ENCODE measurements around the gene NFYA. TPM values are rescaled to one million over a fixed set of nuclear protein-coding genes. Genes with fewer than 3 reads are reported as not detected.

NFYA gene
- total RNA-seq, 1 experiment from 2014 or later = 43.0 TPM

DNA sequence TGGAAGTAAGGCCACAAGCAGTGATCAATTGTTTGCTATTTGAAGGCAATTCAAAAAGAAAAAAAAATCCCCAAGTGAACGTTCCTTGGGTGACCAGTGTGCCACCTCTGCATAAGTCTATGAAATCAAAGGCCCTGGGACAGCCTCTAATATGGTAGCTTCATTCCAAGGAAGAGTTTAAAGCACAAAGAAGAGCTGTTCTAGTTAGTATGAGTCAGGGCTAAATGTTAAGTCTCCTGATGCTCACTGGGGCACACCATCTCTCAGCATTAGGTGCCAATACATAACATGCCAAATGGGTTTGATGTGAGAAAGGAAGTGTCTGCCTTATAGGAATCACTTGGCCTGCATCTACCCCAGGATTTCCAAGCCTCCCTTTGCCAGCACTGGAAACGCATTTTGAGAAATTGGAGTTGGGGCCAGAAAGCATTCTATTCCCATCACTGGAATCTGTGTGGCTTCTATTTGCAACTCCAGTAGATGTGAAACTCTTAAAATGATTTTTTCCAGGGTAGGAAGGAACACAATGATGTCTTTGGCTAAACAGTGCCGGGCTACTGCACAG is 46.7 kb upstream of the NFYA start:
- Mint-ChIP-seq H3K4me1 (peaks cover 22% of the 10 kb centered on the region in 2 experiments), H3K36me3 (ENCODE audit: insufficient read depth in 1 of 3, low read depth in 3 of 3) (0 out of 7 replicates have a peak, but pooled peaks cover 0 to 4% (median 0%) of the 10 kb centered on the region in 3 experiments), H3K27ac (no peak overlapping the region), H3K27me3 (ENCODE audit: low read depth) (no peaks in the 10 kb centered on the region), H3K4me3 (peak overlapping the region in 1 of 2 experiments; percentile 40; a peak in 2 of 5 replicates), H3K9me3 (no peaks in the 10 kb centered on the region)
- no peak overlapping the region for H4K5ac ChIP-seq (ENCODE audit: insufficient read length, low read depth, low read length)
- no peaks in the 10 kb centered on the region for H3K27me3 ChIP-seq (ENCODE audit: insufficient read depth, low read length)
- no peaks in the 10 kb centered on the region for H3K9me3 ChIP-seq (ENCODE audit: control insufficient read depth, low read depth, low read length)
- H3K4ac ChIP-seq (ENCODE audit: low read depth, low read length) = no peak overlapping the region
- no CpG with 5 or more reads among the region's 3 CpGs for WGBS (ENCODE audit: extremely low coverage, insufficient read length, low lambda C conversion rate)
- no peak overlapping the region for H2BK20ac ChIP-seq (ENCODE audit: low read depth, low read length, poor library complexity, severe bottlenecking)
- no peak overlapping the region for H3T11ph ChIP-seq (ENCODE audit: low read length)
- no peak overlapping the region for H2AK5ac ChIP-seq (ENCODE audit: insufficient read length, low read length)
- no peaks in the 10 kb centered on the region for H4K20me1 ChIP-seq (ENCODE audit: control insufficient read depth, insufficient read depth, insufficient read length)
- no peak overlapping the region for H2BK5ac ChIP-seq (ENCODE audit: insufficient read length, low read length)
- no peak overlapping the region for H3K56ac ChIP-seq (ENCODE audit: insufficient read length, low read depth, low read length)
- TF ChIP-seq, protein P1, sequence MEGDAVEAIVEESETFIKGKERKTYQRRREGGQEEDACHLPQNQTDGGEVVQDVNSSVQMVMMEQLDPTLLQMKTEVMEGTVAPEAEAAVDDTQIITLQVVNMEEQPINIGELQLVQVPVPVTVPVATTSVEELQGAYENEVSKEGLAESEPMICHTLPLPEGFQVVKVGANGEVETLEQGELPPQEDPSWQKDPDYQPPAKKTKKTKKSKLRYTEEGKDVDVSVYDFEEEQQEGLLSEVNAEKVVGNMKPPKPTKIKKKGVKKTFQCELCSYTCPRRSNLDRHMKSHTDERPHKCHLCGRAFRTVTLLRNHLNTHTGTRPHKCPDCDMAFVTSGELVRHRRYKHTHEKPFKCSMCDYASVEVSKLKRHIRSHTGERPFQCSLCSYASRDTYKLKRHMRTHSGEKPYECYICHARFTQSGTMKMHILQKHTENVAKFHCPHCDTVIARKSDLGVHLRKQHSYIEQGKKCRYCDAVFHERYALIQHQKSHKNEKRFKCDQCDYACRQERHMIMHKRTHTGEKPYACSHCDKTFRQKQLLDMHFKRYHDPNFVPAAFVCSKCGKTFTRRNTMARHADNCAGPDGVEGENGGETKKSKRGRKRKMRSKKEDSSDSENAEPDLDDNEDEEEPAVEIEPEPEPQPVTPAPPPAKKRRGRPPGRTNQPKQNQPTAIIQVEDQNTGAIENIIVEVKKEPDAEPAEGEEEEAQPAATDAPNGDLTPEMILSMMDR (conservative IDR thresholded peaks at IDR 0.05) = no peak
- no peak overlapping the region for H2AFZ ChIP-seq (ENCODE audit: low read length)
- peaks cover 8% of the 10 kb centered on the region for H3K23me2 ChIP-seq (ENCODE audit: insufficient read length, low read depth, low read length, poor library complexity, severe bottlenecking)
- no peak overlapping the region for H2BK15ac ChIP-seq (ENCODE audit: low read depth, low read length)
- DNase-seq = no peak
- no peak overlapping the region for H4K91ac ChIP-seq (ENCODE audit: insufficient read length, low read depth, low read length)
- H3K23ac ChIP-seq (ENCODE audit: insufficient read length, low read depth, low read length) = no peak overlapping the region
- no peaks in the 10 kb centered on the region for H3K79me1 ChIP-seq (ENCODE audit: insufficient read depth, low read depth, low read length, poor library complexity, severe bottlenecking)
- peaks cover 8% of the 10 kb centered on the region for H3K4me1 ChIP-seq (ENCODE audit: insufficient read depth, low read length)
- H3K27ac ChIP-seq (ENCODE audit: insufficient read length, low read depth, low read length) = no peak overlapping the region
- H3K9ac ChIP-seq (ENCODE audit: extremely low read depth, insufficient read length, low read length) = no peak overlapping the region
- no peak overlapping the region for H3K14ac ChIP-seq (ENCODE audit: insufficient read depth, low read length)
- H3K18ac ChIP-seq (ENCODE audit: insufficient read length, low read depth, low read length) = no peak overlapping the region
- no peak overlapping the region for H2BK120ac ChIP-seq (ENCODE audit: low read depth, low read length, poor library complexity, severe bottlenecking)
- H3K4me2 ChIP-seq (ENCODE audit: insufficient read depth, insufficient read length, low read length) = no peak overlapping the region
- H2BK12ac ChIP-seq (ENCODE audit: insufficient read length, low read depth, low read length) = no peak overlapping the region
- no peak overlapping the region for H4K8ac ChIP-seq (replicated peaks; ENCODE audit: insufficient read length, low read depth, low read length)
- H3K79me2 ChIP-seq (ENCODE audit: insufficient read depth, low read length) = no peaks in the 10 kb centered on the region

Data from H9 (cell line).